GM18861 (cell line): ENCODE results near the gene TMEM234.

Experiments
- ATAC-seq: cut with Tn5 transposase; IDR thresholded peaks from one replicate; pipeline ENCODE4 v1.9.1; 2021; ENCODE audit not compliant: unreplicated experiment

The TMEM234 gene

GRCh38 chr1:32201011-32201855, 20.9 kb downstream of the TMEM234 start:
- no peak for ATAC-seq

- no peak for ATAC-seq
These were observed 21.7 kb downstream of the TMEM234 start, which contains the start of gene CCDC28B for GRCh38 chr1:32200226-32201010. Gene CCDC28B, plus strand, starts transcription at chr1:32200595. Its CDS starts 1,341 bp downstream, at chr1:32201936.

- no peak for ATAC-seq
These were observed 22.5 kb downstream of the TMEM234 start for GRCh38 chr1:32199717-32200072.

- no peak for ATAC-seq
These were observed 23.0 kb downstream of the TMEM234 start for GRCh38 chr1:32199043-32199716.

GRCh38 chr1:32198237-32199042, 23.7 kb downstream of the TMEM234 start:
- no peak for ATAC-seq

- ATAC-seq, result no peak
These were observed 24.3 kb downstream of the TMEM234 start for GRCh38 chr1:32197837-32198236.

GRCh38 chr1:32197074-32197473, 25.1 kb downstream of the TMEM234 start:
- no peak for ATAC-seq

GRCh38 chr1:32195972-32196823, 26.0 kb downstream of the TMEM234 start:
- ATAC-seq, result no peak

- ATAC-seq, result no peak
These were observed 26.6 kb downstream of the TMEM234 start for GRCh38 chr1:32195531-32195930.

GRCh38 chr1:32194984-32195383, 27.2 kb downstream of the TMEM234 start:
- no peak for ATAC-seq

GRCh38 chr1:32192220-32192948, 29.8 kb downstream of the TMEM234 start:
- no peak for ATAC-seq

- no peak for ATAC-seq
These were observed 34.3 kb downstream of the TMEM234 start for GRCh38 chr1:32187850-32188249.

GRCh38 chr1:32186491-32186890, 35.7 kb downstream of the TMEM234 start:
- no peak for ATAC-seq

GRCh38 chr1:32186077-32186476, 36.1 kb downstream of the TMEM234 start:
- no peak for ATAC-seq

GRCh38 chr1:32184650-32185049, 37.5 kb downstream of the TMEM234 start:
- no peak for ATAC-seq

GRCh38 chr1:32182060-32182459, 40.1 kb downstream of the TMEM234 start:
- no peak for ATAC-seq

- ATAC-seq, result no peak
These were observed 40.6 kb downstream of the TMEM234 start for GRCh38 chr1:32181563-32181962.

GRCh38 chr1:32181065-32181464, 41.1 kb downstream of the TMEM234 start:
- ATAC-seq, result no peak
